Measurements from ENCODE around the gene KRTAP2-4.

GRCh38 chr17:41101586-41102259 is 36.0 kb upstream of the KRTAP2-4 start, which contains the start of gene KRTAP4-16:
- TF ChIP-seq SMC3 (IDR thresholded peaks at IDR 0.05; ENCODE audit: low read length) (no peak), CREB1 (IDR thresholded peaks at IDR 0.05) (no peak), CREB1 (CRISPR knock-in tag; IDR thresholded peaks at IDR 0.05) (no peak), ZNF891 (CRISPR knock-in tag; IDR thresholded peaks at IDR 0.05) (no peak)

Data from HepG2 (cell line).